Hair follicle dermal papilla cell (primary cell): ENCODE measurements around the gene BTN1A1. TPM values are rescaled to one million over a fixed set of nuclear protein-coding genes. Genes with fewer than 3 reads are reported as not detected.

Experiments
- small RNA-seq: library from RNA; depleted of rRNA; stranded (forward); fragments of <200 nt; gene quantifications from one replicate; pipeline ENCODE3, GENCODE V24; 2012
- total RNA-seq: library from RNA; depleted of rRNA; stranded (reverse); fragments of >200 nt; gene quantifications from 2 replicates; pipeline ENCODE4 v1.2.3, GENCODE V29; 2012

Gene BTN1A1
- total RNA-seq = not detected in 2 replicates

DNA sequence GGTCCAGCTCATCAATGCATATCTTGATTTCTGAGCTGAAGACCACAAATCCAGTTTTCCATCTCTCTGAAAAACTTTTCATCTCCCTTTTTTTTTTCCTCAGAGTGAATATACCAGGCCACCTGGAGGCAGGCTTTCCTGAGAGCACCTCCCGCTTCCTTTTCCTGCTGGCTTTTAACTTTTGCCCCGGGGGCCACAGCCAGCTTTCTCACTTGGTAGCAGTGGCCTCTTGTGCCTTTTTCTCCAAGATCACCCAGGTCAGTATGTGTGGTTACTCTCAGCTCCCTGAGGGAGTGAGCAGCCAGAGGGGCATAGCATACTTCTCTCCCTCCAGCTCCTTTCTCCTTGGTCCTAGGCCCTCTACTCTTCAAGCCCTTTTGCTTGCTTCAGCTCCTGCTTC, at the start of gene BTN1A1:
Gene BTN1A1 (plus strand): TSS at position 202 of the 400 bp plus-strand sequence. CDS start 984 bp downstream, outside the sequence.

DNA sequence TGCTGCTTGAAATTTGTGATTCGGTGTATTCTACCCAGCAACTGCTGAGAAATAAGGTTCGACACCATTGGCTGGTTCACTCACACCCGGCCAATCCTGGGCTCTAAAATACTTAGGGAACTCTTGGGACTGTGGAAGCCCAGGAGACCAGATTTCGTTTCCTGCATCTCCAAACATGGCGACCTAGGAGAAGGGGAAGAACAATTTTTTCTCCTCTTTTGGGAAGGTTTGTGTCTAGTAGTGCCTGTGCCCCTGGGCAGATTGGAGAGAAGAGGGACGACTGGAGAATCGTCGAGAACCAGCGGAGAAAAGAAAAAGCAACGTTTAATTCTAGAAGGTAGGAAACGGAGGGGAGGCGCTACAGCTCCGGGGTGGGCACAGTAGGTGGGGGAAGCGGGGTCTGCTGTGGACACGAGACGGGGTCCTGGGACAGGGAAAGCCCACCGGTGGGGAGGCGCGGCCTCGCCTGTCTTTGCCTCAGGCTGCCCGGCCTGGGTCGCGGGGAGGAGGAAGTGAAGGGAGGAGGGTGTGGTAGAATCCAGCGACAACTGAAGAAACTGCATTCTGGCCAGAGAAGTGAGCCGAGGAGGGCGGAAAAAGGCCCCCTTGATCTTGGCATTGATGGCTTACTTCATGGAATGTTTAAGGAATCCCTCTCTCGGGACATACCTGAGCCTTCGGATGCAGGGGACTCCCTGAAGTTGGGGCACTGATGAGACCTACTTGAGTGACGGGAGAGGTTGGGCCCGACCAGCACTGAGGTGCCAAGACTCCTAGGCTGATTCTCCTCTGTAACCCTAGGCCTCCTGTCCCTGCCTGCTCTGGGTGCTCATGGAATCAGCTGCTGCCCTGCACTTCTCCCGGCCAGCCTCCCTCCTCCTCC, 42.1 kb upstream of the BTN1A1 start, which contains the start of gene BTN2A1:
Gene BTN2A1 (plus strand): TSS at position 150 of the 883 bp plus-strand sequence. CDS start 682 bp downstream, at position 832.

DNA sequence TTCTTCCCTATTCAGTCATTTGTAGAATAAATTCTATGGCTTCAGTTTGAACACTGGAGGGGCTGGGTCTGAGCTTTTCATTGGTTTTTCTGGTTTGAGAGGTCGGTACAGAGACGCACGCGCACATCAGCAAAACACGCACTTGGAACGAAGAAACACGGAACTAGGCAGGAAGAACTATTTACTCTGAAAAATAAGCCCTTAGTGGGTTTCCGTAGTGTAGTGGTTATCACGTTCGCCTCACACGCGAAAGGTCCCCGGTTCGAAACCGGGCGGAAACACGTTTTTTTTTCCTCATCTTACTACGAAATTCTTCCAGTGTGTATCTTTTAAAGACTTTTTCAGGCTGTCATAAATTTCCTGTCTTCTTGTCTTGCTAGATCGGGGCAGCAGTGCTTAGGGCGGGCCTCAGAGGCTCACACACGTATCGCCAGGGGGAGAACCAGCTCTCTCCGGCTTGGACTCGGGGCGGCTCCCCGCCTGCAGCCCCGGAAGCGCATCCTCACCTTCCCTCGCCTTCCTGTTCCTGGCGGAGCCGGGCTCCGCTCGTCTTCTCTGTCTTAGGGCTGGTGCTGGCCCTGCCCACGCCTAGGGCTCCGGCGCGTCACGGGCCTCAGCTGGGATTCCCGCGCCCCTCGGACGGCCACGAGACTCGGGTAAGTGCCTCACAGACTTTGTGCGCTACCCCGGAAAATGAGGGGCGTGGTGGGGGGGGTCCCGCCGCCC, 37.9 kb downstream of the BTN1A1 start, which contains the start of gene HMGN4:
Gene HMGN4 (plus strand): TSS at position 521 of the 726 bp plus-strand sequence. CDS start 6,841 bp downstream, outside the sequence.

Small RNAs within 50 kb of the gene (small RNA-seq; reads per million reads assigned to genes)
- gene RNU6-502P = not detected

Other genes with a start within 250 kb of the BTN1A1 start
- gene BTN3A2, start 135.1 kb upstream of the BTN1A1 start, total RNA-seq = 33.8 and 38.0 TPM in 2 replicates
- gene BTN2A2, start 117.2 kb upstream of the BTN1A1 start, total RNA-seq = 11.8 and 17.7 TPM in 2 replicates
- gene BTN3A1, start 98.0 kb upstream of the BTN1A1 start, total RNA-seq = 28.7 and 39.8 TPM in 2 replicates
- 16.7 and 18.5 TPM in 2 replicates for gene BTN3A3, start 59.8 kb upstream of the BTN1A1 start, total RNA-seq
- 16.9 TPM in 2 replicates for gene BTN2A1, start 42.3 kb upstream of the BTN1A1 start, total RNA-seq
- gene HMGN4, start 38.1 kb downstream of the BTN1A1 start, total RNA-seq = 62.9 and 72.2 TPM in 2 replicates
- gene ABT1, start 96.7 kb downstream of the BTN1A1 start, total RNA-seq = 14.6 and 16.4 TPM in 2 replicates
- gene ZNF322, start 159.4 kb downstream of the BTN1A1 start, total RNA-seq = 19.5 and 21.0 TPM in 2 replicates